Liver (tissue), 3 donors: ENCODE measurements around the gene MED15.

Source experiments
- ATF3 ChIP-seq: IDR thresholded peaks from 2 replicates; pipeline ENCODE4 v1.6.1; 2016; ENCODE audit warnings: antibody characterized with exemption
- CTCF ChIP-seq: fragments of 150-350 bp; IDR thresholded peaks from 2 replicates; pipeline ENCODE4 v1.5.1; 2017; ENCODE audit warnings: improper control_type of control experiment, low read depth, low read length; ENCODE audit not compliant: missing input control
- MAX ChIP-seq: IDR thresholded peaks from 2 replicates; pipeline ENCODE4 v1.6.1; 2016; ENCODE audit warnings: antibody characterized with exemption
- RXRA ChIP-seq, 2 donors: IDR thresholded peaks; 2 replicates each; pipeline ENCODE4 v1.6.1; 2017 to 2018; ENCODE audit warnings: antibody characterized with exemption in 2 of 2, mild to moderate bottlenecking in 1 of 2
- donor health status: healthy.
- donor health status: healthy.

GRCh38 chr22:20632082-20632481 lies 124.7 kb downstream of the MED15 start:
- TF ChIP-seq CTCF (no peak), MAX (no peak), RXRA (IDR thresholded peaks at IDR 0.05) (no peak), ATF3 (no peak)
